ENCODE data around the gene PTPRN2.

DNA sequence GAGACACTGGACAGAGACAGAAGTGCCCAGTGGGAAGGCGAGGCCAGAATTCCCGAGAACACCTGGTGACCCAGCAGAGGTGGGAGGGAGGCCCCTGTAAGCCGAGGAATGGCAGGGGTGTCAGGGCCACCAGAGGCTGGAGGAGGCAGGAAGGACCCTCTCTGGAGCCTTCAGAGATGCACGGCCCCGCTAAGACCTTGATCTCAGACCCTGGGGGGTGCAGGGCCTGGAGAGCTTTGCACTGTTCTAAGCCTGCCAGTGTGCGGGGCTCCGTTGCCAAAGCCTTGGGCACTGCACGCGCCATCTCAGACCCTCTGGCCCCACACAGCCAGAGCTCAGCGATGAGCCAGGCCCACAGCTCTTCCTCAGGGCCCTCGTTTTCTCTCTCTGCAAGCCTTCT lies 557.1 kb downstream of the PTPRN2 start:
- TF ChIP-seq FOXM1 (IDR thresholded peaks at IDR 0.05; ENCODE audit: borderline replicate concordance) (no peak), HDGF (IDR thresholded peaks at IDR 0.05; ENCODE audit: borderline replicate concordance) (no peak), ELF4 (IDR thresholded peaks at IDR 0.05) (no peak), SUZ12 (IDR thresholded peaks at IDR 0.05) (no peak), BHLHE40 (IDR thresholded peaks at IDR 0.05; ENCODE audit: borderline replicate concordance) (no peak), ZNF384 (IDR thresholded peaks at IDR 0.05) (no peak), L3MBTL2 (conservative IDR thresholded peaks at IDR 0.05) (no peak), SP1 (IDR thresholded peaks at IDR 0.05) (no peak), CTBP1 (IDR thresholded peaks at IDR 0.05; ENCODE audit: borderline replicate concordance) (no peak), FOXK2 (IDR thresholded peaks at IDR 0.05) (no peak)
